HG03442 (cell line): ENCODE results near the gene GRPR.
A peak's percentile ranks its signal among the peaks of the same experiment; 100 is the strongest.

Source experiments
- ATAC-seq: cut with Tn5 transposase; IDR thresholded peaks from one replicate; pipeline ENCODE4 v1.9.1; 2021; ENCODE audit warnings: mild to moderate bottlenecking, moderate library complexity; ENCODE audit not compliant: unreplicated experiment

The GRPR gene

GRCh38 chrX:16123222-16123786 is at the start of gene GRPR:
TSS of gene GRPR (plus strand) at chrX:16123565. CDS start at chrX:16123954, 389 bp downstream.
- ATAC-seq, result peak; percentile 56

- no peak for ATAC-seq
Measured at GRCh38 chrX:16075087-16075486, 48.3 kb upstream of the GRPR start.

- ATAC-seq, result no peak
Measured at GRCh38 chrX:16076834-16077233, 46.5 kb upstream of the GRPR start.

GRCh38 chrX:16077811-16078210 is 45.6 kb upstream of the GRPR start:
- no peak for ATAC-seq

GRCh38 chrX:16081357-16081756 is 42.0 kb upstream of the GRPR start:
- ATAC-seq, result no peak

GRCh38 chrX:16082470-16083085 is 40.8 kb upstream of the GRPR start:
- no peak for ATAC-seq

- no peak for ATAC-seq
Measured at GRCh38 chrX:16087076-16087475, 36.3 kb upstream of the GRPR start.

- ATAC-seq, result no peak
Measured at GRCh38 chrX:16089086-16089485, 34.3 kb upstream of the GRPR start.

GRCh38 chrX:16096141-16096540 is 27.2 kb upstream of the GRPR start:
- ATAC-seq, result no peak

- no peak for ATAC-seq
Measured at GRCh38 chrX:16100673-16101072, 22.7 kb upstream of the GRPR start.

- ATAC-seq, result no peak
Measured at GRCh38 chrX:16101581-16101980, 21.8 kb upstream of the GRPR start.

- ATAC-seq, result no peak
Measured at GRCh38 chrX:16103625-16104024, 19.7 kb upstream of the GRPR start.

GRCh38 chrX:16112428-16112827 is 10.9 kb upstream of the GRPR start:
- ATAC-seq, result no peak

- no peak for ATAC-seq
Measured at GRCh38 chrX:16113978-16114565, 9.3 kb upstream of the GRPR start.

- ATAC-seq, result no peak
Measured at GRCh38 chrX:16114611-16115010, 8.8 kb upstream of the GRPR start.

- peak; percentile 85 for ATAC-seq
Measured at GRCh38 chrX:16119353-16120220, 3.8 kb upstream of the GRPR start.

- ATAC-seq, result no peak
Measured at GRCh38 chrX:16120431-16120830, 2.9 kb upstream of the GRPR start.

GRCh38 chrX:16124201-16124600 is 836 bp downstream of the GRPR start:
- ATAC-seq, result no peak

- no peak for ATAC-seq
Measured at GRCh38 chrX:16125520-16126149, 2.3 kb downstream of the GRPR start.

- no peak for ATAC-seq
Measured at GRCh38 chrX:16130707-16131106, 7.3 kb downstream of the GRPR start.

GRCh38 chrX:16134936-16135335 is 11.6 kb downstream of the GRPR start:
- ATAC-seq, result no peak
